ENCODE measurements around the gene VAC14.

Gene VAC14

DNA sequence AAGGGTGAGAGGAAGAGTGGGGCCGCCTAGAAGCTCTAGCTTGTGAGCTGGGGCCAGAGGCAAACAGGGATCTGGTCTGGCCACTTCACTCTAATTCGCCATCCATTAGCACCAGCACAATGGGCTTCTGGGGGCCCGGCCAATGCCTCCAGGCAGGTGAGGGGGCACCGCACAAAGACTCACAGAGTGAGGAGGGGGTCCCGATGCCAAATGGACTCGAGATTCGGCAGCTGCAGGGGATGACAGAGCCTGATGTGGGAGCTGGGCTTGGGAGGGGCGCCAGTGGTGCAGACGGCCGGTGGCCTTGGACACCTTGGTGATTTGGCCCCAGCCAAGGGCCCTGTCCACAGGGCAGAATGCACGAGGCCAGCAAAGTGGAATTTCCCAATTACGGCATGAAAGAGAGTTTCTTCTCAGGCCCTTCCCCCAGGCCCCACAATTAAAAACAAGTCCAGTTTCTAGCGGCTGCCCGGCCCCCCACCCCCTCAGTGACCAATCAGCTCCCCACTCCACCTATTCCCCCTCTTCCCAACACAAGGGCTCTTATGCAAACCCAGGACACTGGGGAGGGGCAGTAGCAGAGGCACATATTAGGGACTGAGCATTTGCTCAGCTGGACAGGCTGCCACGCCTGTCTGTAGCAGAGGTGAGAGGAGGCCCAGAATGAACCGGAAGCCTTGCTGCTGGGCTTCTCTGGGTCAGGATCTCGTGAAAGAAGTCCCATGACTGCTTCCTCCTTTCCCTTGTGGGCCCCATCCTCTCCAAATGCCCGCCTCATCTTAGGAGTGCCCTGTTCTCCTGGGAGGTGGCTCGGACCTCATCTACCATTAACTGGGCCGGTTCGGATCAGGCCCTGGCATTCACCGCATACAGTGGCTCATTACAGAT, 75.7 kb downstream of the VAC14 start:
- TF ChIP-seq, protein P1, sequence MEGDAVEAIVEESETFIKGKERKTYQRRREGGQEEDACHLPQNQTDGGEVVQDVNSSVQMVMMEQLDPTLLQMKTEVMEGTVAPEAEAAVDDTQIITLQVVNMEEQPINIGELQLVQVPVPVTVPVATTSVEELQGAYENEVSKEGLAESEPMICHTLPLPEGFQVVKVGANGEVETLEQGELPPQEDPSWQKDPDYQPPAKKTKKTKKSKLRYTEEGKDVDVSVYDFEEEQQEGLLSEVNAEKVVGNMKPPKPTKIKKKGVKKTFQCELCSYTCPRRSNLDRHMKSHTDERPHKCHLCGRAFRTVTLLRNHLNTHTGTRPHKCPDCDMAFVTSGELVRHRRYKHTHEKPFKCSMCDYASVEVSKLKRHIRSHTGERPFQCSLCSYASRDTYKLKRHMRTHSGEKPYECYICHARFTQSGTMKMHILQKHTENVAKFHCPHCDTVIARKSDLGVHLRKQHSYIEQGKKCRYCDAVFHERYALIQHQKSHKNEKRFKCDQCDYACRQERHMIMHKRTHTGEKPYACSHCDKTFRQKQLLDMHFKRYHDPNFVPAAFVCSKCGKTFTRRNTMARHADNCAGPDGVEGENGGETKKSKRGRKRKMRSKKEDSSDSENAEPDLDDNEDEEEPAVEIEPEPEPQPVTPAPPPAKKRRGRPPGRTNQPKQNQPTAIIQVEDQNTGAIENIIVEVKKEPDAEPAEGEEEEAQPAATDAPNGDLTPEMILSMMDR (IDR thresholded peaks at IDR 0.05; ENCODE audit: low read depth, low read length), result no peak
- no peaks in the 10 kb centered on the region for H3K9me3 ChIP-seq (ENCODE audit: severe bottlenecking)
- no peaks in the 10 kb centered on the region for H3K27me3 ChIP-seq (ENCODE audit: insufficient read depth, low read depth, severe bottlenecking)
- DNase-seq, result no peak
- no peak overlapping the region for H3K27ac ChIP-seq
- H3K36me3 ChIP-seq, result peaks cover 22% of the 10 kb centered on the region
- no peak overlapping the region for H3K4me3 ChIP-seq (ENCODE audit: low read depth, low read length)

DNA sequence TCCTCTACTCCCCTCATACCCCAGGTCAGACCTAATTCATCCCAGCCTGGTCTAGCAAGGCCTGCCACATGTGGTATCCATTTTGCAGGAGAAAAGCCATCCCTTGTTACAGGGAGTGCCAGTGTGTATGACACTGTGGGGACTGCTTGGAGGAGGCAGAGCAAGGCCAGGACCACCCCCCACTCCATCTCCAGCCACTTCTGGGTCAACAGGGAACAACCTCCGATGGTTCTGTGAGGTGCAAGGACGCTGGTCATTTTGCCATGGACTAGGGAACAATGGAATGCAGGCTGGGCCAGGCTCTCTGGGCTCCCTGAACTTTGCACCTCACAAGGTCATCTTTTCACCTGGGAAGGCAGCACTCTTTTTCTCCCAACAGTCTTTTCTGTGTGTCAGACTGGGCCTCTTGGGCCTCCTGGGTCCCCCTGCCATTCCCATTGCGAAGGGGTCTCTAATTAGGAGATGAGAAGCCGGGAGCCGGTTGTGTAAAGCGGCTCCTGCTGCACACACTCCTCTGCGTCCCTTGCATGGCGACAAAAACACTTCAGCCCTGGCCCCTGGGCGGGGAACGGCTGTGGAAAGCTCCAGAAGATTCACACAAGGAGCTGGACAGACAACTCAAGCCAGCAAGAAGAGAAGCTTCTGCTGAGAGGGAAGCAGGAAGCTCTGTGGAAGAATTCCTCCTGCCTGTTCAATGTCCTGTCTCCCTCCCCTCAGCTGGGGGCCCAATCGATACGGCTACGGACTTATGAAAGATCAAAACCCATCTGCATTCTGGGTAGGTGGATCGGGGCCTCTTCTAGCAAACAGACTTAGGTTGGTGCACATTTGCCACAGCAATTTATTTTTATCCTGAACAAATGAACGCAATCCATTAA, 76.6 kb downstream of the VAC14 start:
- no peaks in the 10 kb centered on the region for H3K9me3 ChIP-seq (ENCODE audit: severe bottlenecking)
- H3K27ac ChIP-seq, result no peak overlapping the region
- no peak for DNase-seq
- no peaks in the 10 kb centered on the region for H3K27me3 ChIP-seq (ENCODE audit: insufficient read depth, low read depth, severe bottlenecking)
- H3K36me3 ChIP-seq, result peaks cover 26% of the 10 kb centered on the region
- TF ChIP-seq, protein P1 (IDR thresholded peaks at IDR 0.05; ENCODE audit: low read depth, low read length), result no peak
- no peak overlapping the region for H3K4me3 ChIP-seq (ENCODE audit: low read depth, low read length)

DNA sequence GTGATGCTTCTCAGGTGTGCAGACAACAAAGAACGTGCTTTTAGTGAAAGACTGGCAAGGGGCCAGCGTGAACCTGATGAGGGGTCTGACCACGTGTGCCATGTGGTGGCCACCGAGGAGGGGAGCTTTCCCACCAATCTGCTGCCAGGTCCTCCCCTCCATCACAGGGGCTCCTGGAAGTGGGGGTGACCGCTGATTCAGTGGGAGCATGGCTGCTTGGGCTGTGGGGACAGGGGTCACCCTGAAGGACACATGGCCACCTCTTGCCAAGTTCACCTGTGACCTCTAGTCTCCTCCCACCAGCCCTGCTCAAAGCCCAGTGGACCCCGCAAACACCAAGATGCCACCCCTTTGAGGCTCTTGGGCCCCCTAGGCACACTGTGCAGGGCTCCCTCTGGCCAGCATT, 77.2 kb downstream of the VAC14 start:
- DNase-seq, result no peak
- Histone ChIP-seq H3K27me3 (ENCODE audit: insufficient read depth, low read depth, severe bottlenecking) (no peaks in the 10 kb centered on the region), H3K36me3 (peaks cover 25% of the 10 kb centered on the region), H3K4me3 (ENCODE audit: low read depth, low read length) (no peak overlapping the region), H3K27ac (no peak overlapping the region), H3K9me3 (ENCODE audit: severe bottlenecking) (no peaks in the 10 kb centered on the region)
- TF ChIP-seq, protein P1 (IDR thresholded peaks at IDR 0.05; ENCODE audit: low read depth, low read length), result no peak

DNA sequence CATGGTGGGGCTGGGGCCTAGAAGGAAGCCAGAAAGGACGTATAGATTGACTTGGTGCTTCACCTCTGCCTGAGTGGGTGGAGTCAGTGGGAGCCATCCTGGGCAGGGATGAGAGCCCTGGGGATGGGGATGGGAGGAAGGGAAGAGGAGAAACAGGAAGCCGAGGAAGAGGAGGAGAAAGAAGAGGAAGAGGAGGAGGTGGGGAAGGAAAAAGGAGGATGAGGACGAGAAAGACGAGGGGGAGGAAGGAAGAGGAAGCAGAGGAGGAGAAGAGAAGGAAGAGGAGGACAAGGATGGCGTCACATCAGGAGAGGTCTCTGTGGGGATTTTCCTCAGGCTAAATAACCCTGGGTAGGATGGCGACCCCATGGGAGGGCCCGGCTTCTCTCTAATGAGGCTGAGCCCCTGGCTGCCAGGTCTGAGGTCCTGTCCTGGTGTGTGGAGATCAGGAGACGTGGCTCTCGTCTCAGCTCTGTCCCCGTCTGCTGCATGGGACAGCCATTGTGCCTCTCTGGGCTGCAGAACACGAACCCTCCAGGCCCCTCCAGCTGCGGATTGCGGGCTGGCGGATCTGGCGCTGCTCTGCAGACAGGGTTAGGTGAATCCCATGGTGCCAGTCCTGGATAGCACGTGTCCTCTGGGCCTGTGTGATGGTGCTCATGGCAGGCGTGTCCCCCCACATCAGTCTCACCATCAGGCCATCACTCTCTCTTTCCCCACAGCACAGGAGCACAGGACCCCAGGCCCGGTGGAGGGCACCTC, 79.6 kb downstream of the VAC14 start:
- H3K27ac ChIP-seq, result no peak overlapping the region
- DNase-seq, result no peak
- no peaks in the 10 kb centered on the region for H3K27me3 ChIP-seq (ENCODE audit: insufficient read depth, low read depth, severe bottlenecking)
- H3K4me3 ChIP-seq (ENCODE audit: low read depth, low read length), result no peak overlapping the region
- TF ChIP-seq, protein P1 (IDR thresholded peaks at IDR 0.05; ENCODE audit: low read depth, low read length), result no peak
- no peaks in the 10 kb centered on the region for H3K9me3 ChIP-seq (ENCODE audit: severe bottlenecking)
- peaks cover 6% of the 10 kb centered on the region for H3K36me3 ChIP-seq

DNA sequence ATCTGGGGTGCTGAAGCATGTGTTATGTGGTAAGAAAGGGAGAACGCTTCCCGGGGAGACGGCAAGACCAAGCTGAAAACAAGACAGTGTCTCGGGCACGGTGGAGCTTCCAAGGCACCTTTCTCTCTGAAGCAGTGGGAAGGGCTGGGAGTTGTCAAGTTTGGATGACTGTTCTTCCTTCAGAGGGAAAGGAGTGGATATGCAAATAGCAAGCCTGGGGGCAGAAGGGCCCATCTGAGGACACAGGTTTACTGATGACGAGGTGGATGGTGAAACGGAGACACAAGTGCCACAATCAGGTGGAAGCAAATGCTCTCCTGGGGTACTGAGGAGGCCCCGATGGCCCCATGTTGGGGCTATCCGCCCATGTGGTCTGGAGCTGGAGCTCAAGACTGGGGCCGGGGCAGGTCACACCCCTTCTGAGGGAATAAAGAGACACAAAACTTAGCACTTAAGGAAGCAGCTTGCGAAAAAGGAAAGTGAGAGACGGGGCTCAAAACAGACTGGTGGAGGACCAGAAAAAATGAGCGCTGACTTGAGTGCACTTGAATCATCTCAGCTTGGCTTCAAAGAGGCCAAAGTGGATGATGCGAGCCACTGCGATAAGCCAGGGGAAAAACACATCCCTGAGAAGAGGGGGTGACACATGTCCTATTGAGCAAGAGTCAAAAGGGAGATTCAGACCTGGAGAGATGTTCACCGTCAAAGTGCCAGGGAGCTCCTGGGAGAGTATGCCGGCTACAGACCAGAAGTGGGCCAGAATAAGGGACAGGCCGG, 80.3 kb downstream of the VAC14 start:
- no peak for DNase-seq
- Histone ChIP-seq H3K27me3 (ENCODE audit: insufficient read depth, low read depth, severe bottlenecking) (no peaks in the 10 kb centered on the region), H3K4me3 (ENCODE audit: low read depth, low read length) (no peak overlapping the region), H3K36me3 (peaks cover 6% of the 10 kb centered on the region), H3K27ac (no peak overlapping the region), H3K9me3 (ENCODE audit: severe bottlenecking) (no peaks in the 10 kb centered on the region)
- TF ChIP-seq, protein P1 (IDR thresholded peaks at IDR 0.05; ENCODE audit: low read depth, low read length), result no peak
